Upper lobe of left lung (tissue), 6 donors: Measurements from ENCODE around the gene CCN6. TPM values are rescaled to one million over a fixed set of nuclear protein-coding genes. Genes with fewer than 3 reads are reported as not detected.

Experiments used
- ATAC-seq, 2 donors: fragments of 200-7000 bp; cut with Tn5 transposase; one replicate each; pipeline ENCODE4 v1.9.1; 2022; ENCODE audit warnings: mild to moderate bottlenecking in 2 of 2, moderate library complexity in 2 of 2; ENCODE audit not compliant: low FRiP score in 2 of 2
- DNase-seq, 2 donors: peaks; one replicate each; pipeline ENCODE4 v3.0.0-alpha.2; 2019 to 2020
- H3K27ac ChIP-seq, 4 donors: fragments of 200-600 bp; sonication (generic); one replicate each; pipeline ENCODE4 v1.5.1; 2016 to 2019
- H3K27me3 ChIP-seq, 4 donors: fragments of 200-600 bp; sonication (generic); one replicate each; pipeline ENCODE4 v1.5.1; 2017 to 2019
- H3K36me3 ChIP-seq, 4 donors: fragments of 200-600 bp; sonication (generic); one replicate each; pipeline ENCODE4 v1.5.1; 2016 to 2019
- H3K4me1 ChIP-seq, 4 donors: fragments of 200-600 bp; sonication (generic); one replicate each; pipeline ENCODE4 v1.5.1; 2018 to 2019
- H3K4me3 ChIP-seq, 4 donors: fragments of 200-600 bp; sonication (generic); one replicate each; pipeline ENCODE4 v1.5.1; 2017 to 2019; ENCODE audit warnings: mild to moderate bottlenecking in 2 of 4, moderate library complexity in 1 of 4
- H3K9me3 ChIP-seq, 4 donors: fragments of 200-600 bp; sonication (generic); one replicate each; pipeline ENCODE4 v1.5.1; 2018 to 2019
- CTCF ChIP-seq, 6 experiments: fragments of 450-650 bp in 4 of 6; fragments of 200-600 bp in 2 of 6; sonication (generic) in 2 of 6; IDR thresholded peaks; one replicate each; pipeline ENCODE4 v1.5.1; 2016 to 2019; ENCODE audit warnings: antibody characterized with exemption in 6 of 6
- EP300 ChIP-seq, 4 donors: sonication (generic); formaldehyde crosslinking; IDR thresholded peaks; one replicate each; pipeline ENCODE4 v1.5.1; 2017; ENCODE audit warnings: antibody characterized with exemption in 4 of 4, control low read depth in 2 of 4
- POLR2A ChIP-seq, 4 donors: fragments of 450-650 bp; IDR thresholded peaks; one replicate each; pipeline ENCODE4 v1.5.1; 2016 to 2017; ENCODE audit warnings: antibody characterized with exemption in 4 of 4, mild to moderate bottlenecking in 2 of 4
- POLR2AphosphoS5 ChIP-seq, 2 donors: sonication (generic); formaldehyde crosslinking; IDR thresholded peaks; one replicate each; pipeline ENCODE4 v1.5.1; 2017; ENCODE audit warnings: antibody characterized with exemption in 2 of 2
- WGBS, 2 donors: methylation state at CpG; one replicate each; pipeline ENCODE4 v1.1.5; 2017 to 2018; 5-methylcytosine and 5-hydroxymethylcytosine counted together
- total RNA-seq, 6 donors: library from RNA; depleted of rRNA in 4 of 6; stranded (reverse); fragments of >200 nt in 4 of 6; gene quantifications; one replicate each; pipeline versions ENCODE4 v1.1.0 to v1.2.1, GENCODE V29; 2016 to 2021
- donor health status: DM: no; HTN: no; CAD: no; lungs with moderate emphysema.
- donor health status: DM: no; HTN: yes; CAD: no; lungs with severe emphysema.

Gene CCN6
- total RNA-seq, 6 donors from 2014 or later, result not detected

DNA sequence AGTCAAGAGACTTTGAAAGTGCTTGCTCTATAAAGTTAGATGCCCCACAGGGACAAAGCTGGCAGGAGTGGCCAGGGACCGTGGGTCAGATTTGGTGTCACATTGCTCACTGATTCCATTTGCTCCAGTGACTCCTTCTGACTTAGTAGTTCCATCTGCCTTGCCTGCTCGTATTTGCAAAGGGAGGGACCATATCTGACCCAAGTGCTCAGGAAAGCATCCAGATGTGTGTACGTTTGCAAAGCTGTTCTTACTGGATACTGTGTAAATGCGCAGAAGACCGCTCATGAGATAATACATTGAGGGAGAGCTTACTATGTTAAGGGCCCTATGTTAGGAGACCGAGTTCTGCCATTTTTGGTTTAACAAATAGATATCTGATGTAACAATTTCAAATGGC is 21.2 kb upstream of the CCN6 start:
- no peaks in the 10 kb centered on the region for H3K36me3 ChIP-seq
- H3K27me3 ChIP-seq, result no peaks in the 10 kb centered on the region
- no peak overlapping the region for H3K27ac ChIP-seq
- no peak for DNase-seq
- 88 to 90% methylated on average over 6 of the region's 6 CpGs for WGBS, 2 donors
- no peaks in the 10 kb centered on the region for H3K9me3 ChIP-seq
- H3K4me3 ChIP-seq, result no peak overlapping the region
- no peak for ATAC-seq
- H3K4me1 ChIP-seq, result peaks cover 2 to 19% (median 8%) of the 10 kb centered on the region in 4 donors
- TF ChIP-seq EP300 (IDR thresholded peaks at IDR 0.05) (no peak), POLR2A (IDR thresholded peaks at IDR 0.05) (no peak), CTCF (IDR thresholded peaks at IDR 0.05) (no peak)

DNA sequence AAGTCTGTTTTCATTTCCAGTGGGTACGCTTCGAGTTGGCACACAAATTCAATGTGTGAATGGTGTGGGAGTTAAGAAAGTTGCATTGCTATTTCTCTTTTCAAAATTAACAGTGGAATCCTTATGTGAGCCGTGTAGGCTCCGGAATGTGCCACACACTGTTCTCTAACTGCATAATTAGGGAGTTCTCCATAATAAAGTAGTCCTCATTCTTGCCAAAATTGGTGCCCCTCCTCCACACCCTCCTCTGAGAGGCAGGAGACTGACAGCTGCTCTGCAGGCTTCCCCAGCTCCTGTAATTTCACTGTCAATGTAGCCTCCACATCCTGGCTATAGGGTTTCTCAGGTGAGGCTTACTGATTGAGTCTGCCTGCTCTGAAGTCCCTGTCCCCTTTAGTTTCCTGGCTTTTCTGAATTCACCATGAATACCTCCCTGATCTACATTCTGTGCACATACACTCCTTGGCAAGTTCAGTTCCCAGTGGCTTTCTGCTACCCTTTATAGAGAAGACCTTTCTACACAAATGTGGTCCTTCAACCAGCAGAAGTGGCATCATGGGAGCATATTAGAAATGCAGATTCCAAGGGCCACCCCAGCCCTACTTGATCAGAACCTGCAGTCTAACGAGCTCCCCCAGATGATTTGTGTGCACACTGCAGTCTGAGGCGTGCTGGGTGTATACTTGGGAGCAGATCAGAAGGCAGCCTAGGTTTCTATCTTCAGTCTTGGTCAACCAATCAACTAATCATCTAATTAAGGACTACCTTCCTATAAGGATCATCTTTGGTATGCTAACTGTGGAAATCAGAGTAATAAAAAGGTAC is 19.9 kb upstream of the CCN6 start:
- H3K27ac ChIP-seq, result no peak overlapping the region
- WGBS, 2 donors, result 65 to 72% methylated on average over 5 to 6 of the region's 6 CpGs
- ATAC-seq, result no peak

DNA sequence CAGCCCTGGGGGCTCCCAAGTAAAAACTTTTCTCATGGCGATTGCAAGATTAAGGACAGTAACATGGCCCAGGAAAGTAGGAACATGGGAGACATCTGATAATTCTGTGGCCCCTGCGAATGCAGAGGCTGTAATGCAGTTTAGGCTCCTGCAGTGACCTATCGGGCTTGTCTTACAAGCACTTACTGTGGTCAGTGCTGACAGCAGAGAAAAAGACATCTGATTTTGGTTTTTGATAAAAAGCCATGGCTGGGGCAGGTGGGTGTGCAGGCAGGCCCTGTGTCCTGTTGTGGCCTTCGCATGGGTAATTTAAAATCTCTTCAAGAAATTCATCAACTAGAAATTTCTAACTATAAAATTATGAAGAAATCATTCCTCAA is 19.3 kb upstream of the CCN6 start:
- ATAC-seq (no peak), DNase-seq (no peak)
- no peaks in the 10 kb centered on the region for H3K36me3 ChIP-seq
- H3K4me1 ChIP-seq, result peaks cover 0 to 17% (median 10%) of the 10 kb centered on the region in 4 donors
- TF ChIP-seq POLR2A (IDR thresholded peaks at IDR 0.05) (no peak), EP300 (IDR thresholded peaks at IDR 0.05) (no peak), CTCF (IDR thresholded peaks at IDR 0.05) (no peak), POLR2AphosphoS5 (IDR thresholded peaks at IDR 0.05) (no peak)
- H3K27me3 ChIP-seq, result no peaks in the 10 kb centered on the region
- H3K27ac ChIP-seq, result peak overlapping the region in 1 of 4 donors; percentile 31
- 93 to 94% methylated on average over 4 of the region's 4 CpGs for WGBS, 2 donors
- no peak overlapping the region for H3K4me3 ChIP-seq
- no peaks in the 10 kb centered on the region for H3K9me3 ChIP-seq

More for the DNA sequence above, 19.9 kb upstream of the CCN6 start:
- no peaks in the 10 kb centered on the region for H3K27me3 ChIP-seq
- no peaks in the 10 kb centered on the region for H3K36me3 ChIP-seq
- no peak for DNase-seq
- H3K9me3 ChIP-seq, result no peaks in the 10 kb centered on the region
- H3K4me3 ChIP-seq, result no peak overlapping the region
- H3K4me1 ChIP-seq, result peaks cover 0 to 17% (median 10%) of the 10 kb centered on the region in 4 donors
- TF ChIP-seq POLR2A (IDR thresholded peaks at IDR 0.05) (no peak), POLR2AphosphoS5 (IDR thresholded peaks at IDR 0.05) (no peak), CTCF (IDR thresholded peaks at IDR 0.05) (no peak), EP300 (IDR thresholded peaks at IDR 0.05) (no peak)

GRCh38 chr6:112036088-112036637 is 17.7 kb upstream of the CCN6 start:
- H3K36me3 ChIP-seq, result no peaks in the 10 kb centered on the region
- 81 to 92% methylated on average over 4 of the region's 4 CpGs for WGBS, 2 donors
- H3K4me3 ChIP-seq, result no peak overlapping the region
- TF ChIP-seq POLR2A (IDR thresholded peaks at IDR 0.05) (no peak), POLR2AphosphoS5 (IDR thresholded peaks at IDR 0.05) (no peak), CTCF (IDR thresholded peaks at IDR 0.05) (no peak), EP300 (IDR thresholded peaks at IDR 0.05) (no peak)
- no peak overlapping the region for H3K27ac ChIP-seq
- no peaks in the 10 kb centered on the region for H3K9me3 ChIP-seq
- no peaks in the 10 kb centered on the region for H3K27me3 ChIP-seq
- ATAC-seq (no peak), DNase-seq (no peak)
- H3K4me1 ChIP-seq, result peaks cover 0 to 19% (median 9%) of the 10 kb centered on the region in 4 donors
